Measurements from ENCODE around the gene CDH23.

DNA sequence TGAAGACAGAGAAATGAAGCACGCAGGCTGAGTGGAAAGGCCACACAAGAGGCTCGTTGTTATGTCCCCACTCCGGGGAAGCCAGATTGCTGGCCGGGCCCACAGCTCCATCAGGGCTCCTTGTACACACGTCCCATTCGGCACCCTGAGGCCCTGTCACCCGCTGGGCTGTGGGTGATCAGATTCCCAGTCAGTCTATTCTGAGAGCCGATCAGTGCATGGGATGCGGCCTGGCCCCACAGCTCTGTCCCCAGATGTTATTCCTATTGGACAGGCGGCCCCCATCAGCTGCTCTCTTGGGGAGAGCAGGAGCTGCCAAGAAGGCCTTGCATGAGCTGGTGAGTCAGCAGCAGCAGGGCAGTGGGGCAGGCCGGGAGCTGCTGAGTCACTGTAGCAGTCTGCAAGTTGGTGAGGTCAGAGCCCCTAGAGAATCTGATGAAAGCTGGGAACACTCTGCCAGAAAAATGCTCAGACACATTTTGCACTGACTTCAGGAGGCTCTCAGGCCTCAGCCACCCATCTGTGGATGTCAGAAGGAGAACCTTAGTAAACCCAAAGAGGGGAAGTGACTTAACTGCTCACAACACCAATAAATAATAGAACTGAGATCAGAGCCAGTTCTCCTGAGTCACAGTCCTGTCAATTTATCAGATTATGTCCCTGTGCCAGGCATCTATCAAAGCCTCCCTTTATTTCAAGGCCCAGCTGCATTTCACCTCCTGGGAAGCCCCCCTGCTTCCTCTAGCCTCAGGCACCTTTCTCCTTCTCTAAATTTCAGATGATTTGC lies 463.7 kb downstream of the CDH23 start:
- TF ChIP-seq, protein P1, sequence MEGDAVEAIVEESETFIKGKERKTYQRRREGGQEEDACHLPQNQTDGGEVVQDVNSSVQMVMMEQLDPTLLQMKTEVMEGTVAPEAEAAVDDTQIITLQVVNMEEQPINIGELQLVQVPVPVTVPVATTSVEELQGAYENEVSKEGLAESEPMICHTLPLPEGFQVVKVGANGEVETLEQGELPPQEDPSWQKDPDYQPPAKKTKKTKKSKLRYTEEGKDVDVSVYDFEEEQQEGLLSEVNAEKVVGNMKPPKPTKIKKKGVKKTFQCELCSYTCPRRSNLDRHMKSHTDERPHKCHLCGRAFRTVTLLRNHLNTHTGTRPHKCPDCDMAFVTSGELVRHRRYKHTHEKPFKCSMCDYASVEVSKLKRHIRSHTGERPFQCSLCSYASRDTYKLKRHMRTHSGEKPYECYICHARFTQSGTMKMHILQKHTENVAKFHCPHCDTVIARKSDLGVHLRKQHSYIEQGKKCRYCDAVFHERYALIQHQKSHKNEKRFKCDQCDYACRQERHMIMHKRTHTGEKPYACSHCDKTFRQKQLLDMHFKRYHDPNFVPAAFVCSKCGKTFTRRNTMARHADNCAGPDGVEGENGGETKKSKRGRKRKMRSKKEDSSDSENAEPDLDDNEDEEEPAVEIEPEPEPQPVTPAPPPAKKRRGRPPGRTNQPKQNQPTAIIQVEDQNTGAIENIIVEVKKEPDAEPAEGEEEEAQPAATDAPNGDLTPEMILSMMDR (IDR thresholded peaks at IDR 0.05) = no peak
- peak in 1 of 3 donors; percentile 21 for TF ChIP-seq POLR2A (IDR thresholded peaks at IDR 0.05)
